Stimulated activated CD4-positive, alpha-beta T cell treated with anti-CD3 and anti-CD28 coated beads, Interleukin-2, amount 100 ng/mL, for 4 hours (primary cell): ENCODE measurements around the gene SLC25A45.
"Not testable (repeated sequence)": the region's sequence is repeated elsewhere in the genome, so short reads cannot be mapped to it uniquely, and the experiment has no call there.

Experiments used
- DNase-seq: peaks from one replicate; pipeline ENCODE4 v3.0.0-alpha.2; 2020; ENCODE audit warnings: low read depth

The SLC25A45 gene

DNA sequence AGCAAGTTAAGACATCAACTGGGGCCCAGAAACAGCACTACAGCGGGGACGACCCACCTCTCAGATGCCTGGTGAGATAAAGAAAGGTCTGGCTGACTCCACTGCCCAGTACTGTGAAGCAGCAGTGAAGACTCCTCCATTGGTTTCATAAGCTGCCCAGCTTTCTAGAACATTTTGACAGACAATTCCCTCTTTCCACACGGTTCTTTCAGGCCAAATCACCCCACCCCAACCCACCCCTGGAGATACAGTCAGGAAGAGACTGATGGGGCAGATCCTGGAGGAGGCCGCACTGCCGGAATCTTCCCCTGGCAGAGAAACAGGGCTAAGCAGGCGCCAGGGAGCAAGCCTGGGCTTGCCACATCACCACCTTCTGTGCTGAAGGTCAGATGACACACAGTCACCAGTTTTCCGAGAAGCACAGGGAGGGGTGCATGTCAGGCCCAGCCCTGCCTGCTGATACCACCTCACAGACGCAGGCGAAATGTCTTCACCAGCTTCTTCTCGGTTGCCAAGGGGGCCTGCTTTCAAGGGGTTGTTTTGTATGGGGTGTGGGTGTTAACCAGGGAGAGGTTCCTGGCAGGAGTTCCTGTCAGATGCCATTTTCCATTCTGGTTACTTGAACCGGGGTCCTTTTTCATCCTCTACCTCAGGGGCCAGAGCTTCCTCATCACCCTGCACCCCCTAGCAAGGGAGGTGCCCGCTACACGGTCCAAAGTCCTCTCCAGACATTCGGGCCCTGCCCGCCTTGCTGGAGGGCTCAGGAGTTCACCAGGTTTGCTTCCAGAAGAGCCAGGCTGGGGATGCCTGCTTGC lies 38.7 kb upstream of the SLC25A45 start:
- peak; percentile 86 for DNase-seq

DNA sequence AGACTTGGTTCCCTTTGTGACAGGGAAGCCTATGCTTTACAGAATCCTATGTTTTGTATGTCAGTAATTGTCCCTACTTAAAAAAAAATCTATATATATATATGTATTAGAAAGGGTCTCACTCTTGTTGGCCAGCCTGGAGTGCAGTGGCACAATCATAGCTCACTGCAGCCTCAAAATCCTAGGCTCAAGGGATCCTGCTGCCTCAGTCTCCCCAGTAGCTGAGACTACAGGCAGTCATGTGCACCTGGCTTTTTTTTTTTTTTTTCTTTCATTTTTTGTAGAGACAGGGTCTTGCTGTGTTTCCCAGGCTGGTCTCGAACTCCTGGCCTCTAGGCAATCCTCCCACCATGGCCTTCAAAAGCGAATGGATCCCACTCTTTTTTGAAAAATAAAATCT lies 38.1 kb upstream of the SLC25A45 start:
- DNase-seq, result no peak

DNA sequence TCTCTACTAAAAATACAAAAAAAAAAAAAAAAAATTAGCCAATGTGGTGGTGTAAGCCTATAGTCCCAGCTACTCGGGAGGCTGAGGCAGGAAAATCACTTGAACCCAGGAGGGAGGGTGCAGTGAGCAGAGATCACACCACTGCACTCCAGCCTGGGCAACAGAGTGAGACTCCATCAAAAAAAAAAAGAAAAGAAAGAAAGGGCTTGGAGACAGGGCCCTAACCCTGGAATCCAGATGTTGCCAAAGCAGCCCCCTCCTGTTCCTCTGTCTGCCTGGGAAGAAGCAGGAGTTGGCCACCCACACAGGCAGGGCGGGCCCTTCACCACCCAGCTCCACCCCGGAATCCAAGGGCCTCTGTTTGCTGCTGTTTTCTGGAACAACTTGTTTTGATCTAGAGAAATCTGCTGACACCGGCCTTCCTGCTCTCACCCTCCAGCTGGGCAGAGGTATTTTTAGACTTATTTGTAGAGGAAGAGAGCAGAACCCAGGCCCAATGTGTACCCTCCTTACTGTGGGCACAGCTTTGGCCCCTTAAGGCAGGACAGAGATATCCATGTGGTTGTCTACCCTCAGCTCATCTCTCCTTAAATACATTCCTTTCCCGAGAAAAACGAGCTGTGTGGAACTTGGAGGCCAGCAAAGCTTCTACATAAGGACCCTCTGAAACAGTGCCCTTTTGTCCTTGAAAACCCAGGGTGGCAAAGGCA lies 37.5 kb upstream of the SLC25A45 start:
- no peak for DNase-seq

DNA sequence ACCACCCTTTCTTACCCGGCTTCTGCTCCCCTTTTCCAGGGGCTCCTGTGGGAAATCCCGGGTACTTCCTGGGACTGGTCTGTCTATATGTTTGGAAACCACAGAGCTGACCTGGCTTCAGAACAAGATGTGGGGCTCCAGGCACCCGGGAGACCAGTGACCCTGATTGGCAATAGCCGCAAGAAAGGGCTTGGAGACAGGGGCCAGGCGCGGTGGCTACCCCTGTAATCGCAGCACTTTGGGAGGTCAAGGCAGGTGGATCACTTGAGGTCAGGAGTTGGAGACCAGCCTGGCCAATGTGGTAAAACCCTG lies 37.0 kb upstream of the SLC25A45 start:
- no peak for DNase-seq

DNA sequence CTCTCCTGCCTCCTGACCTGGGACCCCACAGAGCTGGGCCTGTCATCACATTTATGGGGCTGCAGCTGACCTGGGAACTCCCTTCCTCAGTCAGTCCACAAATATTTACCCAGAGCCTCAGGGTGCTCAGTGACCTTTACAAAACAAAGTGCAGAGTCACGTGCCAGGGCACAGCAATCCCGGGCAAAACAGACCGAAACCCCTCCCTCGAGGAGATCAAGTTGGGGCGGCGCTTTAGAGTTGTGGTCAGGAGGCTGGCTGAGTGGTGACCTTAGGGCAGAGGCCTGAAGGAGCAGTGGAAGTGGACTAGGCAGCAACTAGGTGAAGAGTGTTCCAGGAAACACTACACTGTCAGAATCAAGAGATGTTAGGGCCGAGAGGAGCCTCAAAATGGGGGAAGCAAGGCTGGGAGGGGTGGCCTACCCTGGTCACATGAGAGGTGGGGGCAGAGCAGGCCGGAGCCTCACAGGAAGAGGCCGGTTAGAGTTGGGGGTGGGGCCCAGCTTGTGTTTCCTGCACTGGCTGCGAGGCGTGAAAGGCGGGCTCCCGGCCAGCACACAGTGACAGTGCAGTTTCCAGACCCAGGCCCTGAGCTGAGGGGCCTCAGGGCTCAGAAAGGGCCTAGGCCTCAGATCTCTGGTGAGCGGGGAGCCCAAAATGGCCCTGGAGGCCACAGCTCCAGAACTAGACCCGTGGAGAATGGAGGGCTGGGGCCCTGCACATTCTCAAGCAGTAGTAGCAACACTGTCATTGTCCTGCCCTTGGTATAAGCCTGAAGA lies 36.4 kb upstream of the SLC25A45 start:
- DNase-seq, result peak; percentile 53

DNA sequence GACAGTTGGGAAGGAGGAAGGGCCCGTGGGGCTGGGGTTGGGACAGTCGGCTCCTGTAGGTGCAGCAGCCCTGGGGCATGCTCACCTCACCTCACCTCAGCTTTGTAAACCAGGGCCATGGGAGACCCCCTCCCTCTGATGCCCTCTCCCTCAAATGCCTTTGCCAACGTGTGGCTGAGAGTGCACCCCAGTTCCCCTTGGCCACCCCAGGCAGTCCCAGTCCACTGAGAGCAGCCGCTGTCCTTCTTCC lies 35.9 kb upstream of the SLC25A45 start:
- DNase-seq, result no peak

DNA sequence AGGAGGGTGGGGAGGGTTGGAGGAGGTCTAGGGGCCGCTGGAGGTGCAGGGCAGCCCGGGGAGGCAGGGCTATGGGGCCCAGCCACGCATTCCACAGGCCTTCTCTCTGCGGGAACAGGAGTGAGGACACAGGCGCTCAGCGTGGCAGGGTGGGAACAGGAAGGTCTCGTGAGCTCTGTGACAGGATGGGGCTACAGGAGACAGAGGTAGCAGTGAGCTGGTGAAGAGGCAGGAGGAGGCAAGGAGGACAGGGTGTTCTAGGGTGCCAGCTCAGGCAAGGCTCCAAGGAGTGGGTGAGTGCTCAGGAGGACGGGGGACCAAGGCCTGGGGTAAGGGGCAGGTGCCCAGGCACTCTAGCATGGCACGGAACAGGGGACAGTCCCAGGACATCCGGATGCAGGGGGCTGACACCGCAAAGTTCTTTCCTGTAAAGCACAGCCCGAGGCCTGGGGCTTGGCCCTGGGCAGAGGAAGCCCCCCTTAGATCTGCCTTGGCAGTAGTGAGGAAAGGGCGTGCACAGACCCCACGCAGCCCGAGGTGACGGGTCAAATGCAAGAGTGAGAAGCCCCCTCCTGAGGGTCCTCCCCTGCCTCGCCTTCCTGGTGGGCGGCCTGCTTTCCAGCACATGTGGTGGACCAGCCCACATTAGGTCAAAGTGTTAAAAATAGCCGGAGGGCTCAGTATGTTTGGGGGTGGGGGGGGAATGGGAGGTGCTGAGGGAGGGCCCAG lies 35.4 kb upstream of the SLC25A45 start:
- no peak for DNase-seq

DNA sequence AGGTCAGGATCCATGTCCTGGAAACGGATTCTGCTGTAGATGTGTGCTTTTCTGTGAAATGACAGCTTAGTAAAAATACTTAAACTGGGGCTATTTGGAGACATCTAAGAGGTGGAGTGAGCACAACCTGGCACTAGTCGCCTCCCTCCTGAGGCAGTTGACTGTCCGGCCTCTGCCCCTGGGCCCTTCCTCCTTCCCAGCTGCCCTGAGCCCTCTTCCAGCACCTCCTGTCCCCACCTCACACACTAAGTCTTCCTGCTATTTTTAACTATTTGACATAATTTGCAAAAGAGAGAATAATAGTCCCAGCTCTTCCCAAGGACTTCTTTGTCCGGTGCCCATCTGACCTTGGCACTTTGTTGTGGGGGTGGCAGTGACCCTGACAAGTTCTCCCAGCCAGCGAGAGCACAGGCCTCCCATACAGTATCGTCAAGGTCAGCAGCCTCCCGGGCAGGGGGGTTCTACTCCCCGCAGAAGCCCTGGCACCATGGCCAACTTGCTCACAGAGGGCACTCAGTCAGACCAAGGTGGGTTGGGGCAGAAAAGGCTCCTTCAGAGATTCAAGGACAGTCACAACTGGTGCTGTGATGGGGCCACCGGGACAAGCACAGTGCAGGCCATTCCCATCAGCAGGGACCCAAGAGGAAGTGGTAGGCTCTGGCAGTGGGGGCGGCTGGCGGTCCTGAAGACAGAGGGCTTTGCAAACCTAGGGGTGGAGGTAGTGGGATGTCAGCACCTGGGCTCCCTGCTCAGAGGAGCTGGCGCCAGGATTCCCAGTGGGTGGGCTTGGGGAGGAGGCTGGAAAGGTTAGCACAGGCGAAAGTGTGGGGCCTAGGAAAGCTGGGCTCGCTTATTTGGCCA lies 34.6 kb upstream of the SLC25A45 start:
- no peak for DNase-seq

DNA sequence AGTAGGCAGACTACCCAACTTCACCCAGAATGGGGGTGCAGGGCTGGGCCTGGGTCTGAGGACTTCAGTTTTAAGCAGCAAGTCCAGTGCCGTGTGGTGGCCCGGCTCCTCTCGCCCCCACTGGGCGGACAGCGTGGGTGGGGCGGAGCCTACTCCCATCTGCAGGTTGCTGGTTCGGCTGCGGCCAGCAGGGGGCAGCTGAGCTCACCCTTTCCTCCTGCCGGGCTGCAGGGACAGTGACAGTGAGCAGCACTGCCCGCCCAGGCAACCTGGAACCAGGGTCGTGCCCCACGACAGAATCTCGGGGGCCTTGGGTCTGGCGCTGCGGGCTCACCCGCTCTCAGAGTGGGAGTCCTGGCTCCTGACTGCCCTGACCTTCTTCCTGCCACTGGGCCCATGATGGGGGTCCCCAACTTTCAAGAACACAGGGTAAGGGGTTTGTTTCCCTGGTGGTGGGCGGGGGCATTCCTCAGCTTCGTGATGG lies 33.9 kb upstream of the SLC25A45 start:
- DNase-seq, result peak; percentile 87

DNA sequence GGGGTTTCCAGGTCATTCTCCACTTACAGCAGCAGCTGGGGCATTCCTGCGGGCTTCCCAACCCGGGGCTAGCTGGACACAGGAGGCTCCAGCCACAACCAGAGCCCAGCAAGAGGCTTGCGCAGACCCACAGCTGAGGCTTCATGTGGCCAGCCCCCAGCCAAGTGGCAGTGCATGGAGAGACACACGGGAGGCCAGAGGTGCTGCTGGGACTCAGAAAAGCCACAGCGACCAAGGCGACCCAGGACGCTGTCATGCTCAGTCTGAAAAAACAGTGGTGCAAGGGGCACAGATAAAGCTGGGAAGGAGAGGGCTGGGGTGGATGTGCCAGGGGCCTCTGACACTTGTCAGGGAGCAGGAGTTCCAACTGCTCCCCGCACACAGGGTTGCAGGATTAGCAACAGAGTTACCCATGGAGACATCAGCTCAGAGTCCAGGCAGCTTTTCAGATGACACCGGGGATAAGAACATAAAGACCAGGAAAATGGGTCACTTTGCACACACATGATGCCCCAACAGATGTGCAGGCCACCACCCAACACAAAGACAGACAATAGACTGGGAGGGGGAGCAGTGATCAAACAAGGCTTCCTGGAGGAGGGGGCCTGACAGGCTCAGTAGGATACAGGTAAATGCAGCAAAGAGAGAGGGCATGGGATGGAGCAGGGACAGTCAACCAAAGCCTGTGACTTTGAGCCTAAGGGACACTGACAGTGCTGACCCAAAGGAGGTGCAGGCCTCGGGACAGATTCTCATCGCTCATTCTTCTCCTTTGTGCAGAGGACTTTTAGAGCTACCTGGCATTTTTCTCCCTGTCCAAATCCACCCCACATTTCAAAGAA lies 33.3 kb upstream of the SLC25A45 start:
- DNase-seq, result no peak

DNA sequence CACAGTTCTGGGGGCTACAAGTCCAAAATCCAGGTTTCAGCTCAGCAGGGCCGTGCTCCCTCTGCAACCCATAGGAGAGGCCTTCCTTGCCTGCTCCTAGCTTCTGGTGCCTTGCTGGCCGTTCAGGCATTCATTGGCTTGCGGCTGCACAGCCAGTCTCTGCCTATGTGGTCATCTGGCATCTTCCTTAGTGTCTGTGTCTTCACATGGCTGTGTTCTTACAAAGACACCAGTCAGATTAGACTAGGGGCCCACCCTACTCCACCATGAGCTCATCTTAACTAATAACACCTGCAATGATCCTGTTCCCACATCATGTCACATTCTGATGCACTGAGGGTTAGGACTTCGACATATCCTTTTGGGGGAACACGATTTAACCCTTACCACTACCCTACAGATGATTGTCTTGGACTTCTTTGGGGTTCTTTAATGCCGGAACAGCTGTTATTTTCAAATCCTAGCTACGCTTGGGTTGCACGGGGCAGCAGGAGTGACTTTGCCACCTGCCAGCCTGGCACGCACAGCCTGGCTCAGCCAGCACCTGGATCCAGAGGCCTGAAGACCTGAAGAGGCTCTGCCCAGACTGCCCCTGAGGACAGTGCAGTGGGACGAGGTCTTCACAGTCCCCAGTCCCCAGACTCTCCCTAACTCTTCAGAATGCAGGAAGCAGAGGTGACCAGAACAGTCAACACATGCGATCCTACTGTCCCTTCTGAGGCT lies 32.5 kb upstream of the SLC25A45 start:
- no peak for DNase-seq

DNA sequence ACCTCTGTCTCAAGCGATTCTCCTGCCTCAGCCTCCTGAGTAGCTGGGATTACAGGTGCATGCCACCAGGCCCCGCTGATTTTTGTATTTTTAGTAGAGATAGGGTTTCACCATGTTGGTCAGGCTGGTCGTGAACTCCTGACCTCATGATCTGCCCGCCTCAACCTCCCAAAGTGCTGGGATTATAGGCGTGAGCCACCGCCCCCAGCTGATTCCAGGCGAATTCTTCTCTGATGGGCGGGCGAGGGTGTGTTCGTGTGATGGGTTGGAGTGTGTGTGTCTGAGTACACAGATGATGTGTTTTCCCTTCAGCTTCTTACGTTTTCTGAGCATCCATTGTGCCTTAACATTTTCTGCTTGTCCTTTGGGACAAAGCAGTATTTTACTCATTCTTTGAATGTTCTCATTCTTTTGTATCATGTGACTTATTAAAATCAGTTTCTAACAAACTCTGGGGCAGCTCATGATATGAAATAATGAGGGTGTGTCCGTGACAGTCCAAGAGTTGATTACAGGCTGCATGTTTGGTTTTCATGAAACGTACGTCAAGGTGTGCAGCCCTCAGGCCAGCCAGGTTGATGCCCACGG lies 30.7 kb upstream of the SLC25A45 start:
- not testable (repeated sequence) for DNase-seq

DNA sequence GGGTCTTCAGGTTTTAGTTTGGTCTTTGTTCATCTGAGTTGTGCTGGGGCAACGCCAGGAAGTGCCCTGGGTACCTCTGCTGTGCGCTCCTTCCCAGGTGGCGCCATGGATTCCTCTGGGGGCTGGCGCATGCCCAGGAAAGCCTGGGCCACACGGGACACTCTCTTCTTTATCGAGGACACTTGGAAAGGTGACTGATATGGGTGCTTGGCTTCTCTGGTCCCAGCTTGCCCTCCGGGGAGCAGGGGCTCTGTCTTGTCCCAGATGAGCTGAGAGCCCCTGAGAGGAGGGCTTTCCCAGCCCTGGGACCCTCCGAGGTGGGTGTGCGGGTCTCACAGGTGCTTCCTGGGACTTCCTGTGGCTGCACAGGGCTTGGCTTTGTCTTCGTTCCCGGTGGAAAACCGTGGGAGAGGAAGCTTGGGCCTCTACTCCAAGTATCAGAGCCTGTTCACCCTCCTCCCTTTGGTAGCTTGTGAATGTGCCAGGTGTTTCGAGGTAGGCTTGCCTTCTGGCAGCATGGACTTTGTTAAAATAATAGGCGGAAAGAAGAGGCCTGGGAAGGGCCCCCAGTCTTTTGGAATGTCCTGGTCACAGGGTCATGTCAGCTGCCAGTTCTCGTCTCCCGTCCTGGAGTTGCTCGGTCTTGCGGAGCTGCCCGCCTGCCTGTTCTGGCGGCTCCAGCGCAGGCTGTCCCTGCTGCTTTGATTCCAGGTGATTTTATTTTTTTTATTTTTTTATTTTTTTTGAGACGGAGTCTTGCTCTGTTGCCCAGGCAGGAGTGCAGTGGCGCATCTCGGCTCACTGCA lies 30.0 kb upstream of the SLC25A45 start:
- no peak for DNase-seq

DNA sequence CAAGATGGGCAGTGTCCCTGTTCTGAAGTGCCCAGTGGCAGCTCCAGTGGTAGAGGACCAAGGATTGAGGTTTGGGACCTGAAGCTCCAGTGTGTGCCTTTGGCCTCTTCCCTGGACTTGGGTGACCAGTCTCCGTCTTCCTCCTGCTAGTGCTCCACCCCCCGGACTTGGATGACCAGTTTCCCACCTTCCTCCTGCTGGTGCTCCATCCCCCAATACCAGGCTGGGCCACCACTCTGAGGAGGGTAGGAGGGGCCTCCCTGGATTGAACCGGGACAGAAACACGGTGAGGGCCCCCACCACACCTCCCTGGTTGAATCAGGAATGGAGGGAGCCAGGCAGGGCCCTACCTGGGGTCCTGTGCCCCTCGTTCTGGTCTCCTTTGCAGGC lies 29.2 kb upstream of the SLC25A45 start:
- DNase-seq, result no peak

DNA sequence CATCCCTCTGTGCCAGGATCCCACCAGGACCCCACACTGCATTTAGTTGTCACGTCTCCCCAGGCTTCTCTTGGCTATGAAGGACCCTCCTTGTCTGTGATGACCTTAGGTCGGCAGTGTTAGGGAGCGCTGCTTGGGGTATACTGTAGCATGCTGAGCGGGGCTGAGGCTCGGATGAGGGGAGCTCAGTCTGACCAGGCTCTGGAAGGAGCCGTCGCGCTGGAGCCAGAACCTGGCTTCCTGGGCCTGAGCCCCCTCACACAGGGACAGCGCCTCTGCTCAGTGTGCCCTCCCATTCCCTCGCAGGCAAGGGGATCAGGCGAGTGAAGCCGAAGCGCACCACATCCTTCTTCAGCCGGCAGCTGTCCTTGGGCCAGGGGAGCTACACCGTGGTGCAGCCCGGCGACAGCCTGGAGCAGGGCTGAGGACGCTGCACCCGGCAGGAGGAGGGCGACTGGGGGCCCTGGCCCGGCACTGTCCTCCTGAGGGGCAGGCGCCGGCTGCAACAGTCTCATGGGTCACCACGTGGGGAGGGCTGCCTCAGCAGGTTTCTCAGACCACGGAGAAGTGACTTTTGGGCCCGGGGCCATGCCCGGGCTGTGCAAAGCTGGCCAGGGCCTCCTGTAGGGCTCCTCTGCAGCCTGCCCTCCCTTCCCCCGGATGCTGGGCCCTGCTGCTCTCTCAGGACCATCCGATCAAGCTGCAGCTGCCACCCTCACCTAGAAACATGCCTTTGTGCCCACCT lies 28.7 kb upstream of the SLC25A45 start:
- DNase-seq, result no peak

DNA sequence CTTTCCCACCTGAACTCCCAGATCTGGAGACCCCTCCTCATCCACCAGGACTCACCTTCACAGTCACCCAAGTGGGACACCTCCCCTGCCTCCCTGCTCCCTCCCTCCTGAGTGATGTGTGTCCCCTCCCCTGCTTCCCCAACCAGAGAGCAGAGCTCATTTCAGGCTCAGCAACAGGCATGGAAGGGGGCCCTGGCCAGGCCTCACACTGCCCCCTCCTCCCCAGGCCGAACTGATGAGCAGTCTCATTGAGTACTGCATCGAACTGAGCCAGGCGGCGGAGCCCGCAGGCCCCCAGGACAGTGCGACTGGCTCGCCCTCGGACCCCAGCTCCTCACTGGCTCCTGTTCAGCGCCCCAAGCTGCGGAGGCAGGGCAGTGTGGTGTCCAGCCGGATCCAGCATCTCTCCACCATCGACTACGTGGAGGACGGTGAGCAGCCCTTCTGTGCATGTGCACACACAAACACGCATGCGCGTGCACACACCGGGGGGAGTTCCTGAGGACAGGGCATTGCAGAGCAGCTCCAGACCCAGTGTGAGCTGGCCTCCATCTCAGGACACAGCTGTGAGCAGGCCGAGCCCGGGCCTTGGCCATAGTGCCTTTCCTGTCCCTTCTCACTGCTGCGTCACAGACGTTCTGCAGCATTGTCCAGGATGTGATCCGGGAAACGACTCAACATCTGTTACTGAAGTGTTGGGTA lies 22.3 kb upstream of the SLC25A45 start:
- DNase-seq, result no peak

DNA sequence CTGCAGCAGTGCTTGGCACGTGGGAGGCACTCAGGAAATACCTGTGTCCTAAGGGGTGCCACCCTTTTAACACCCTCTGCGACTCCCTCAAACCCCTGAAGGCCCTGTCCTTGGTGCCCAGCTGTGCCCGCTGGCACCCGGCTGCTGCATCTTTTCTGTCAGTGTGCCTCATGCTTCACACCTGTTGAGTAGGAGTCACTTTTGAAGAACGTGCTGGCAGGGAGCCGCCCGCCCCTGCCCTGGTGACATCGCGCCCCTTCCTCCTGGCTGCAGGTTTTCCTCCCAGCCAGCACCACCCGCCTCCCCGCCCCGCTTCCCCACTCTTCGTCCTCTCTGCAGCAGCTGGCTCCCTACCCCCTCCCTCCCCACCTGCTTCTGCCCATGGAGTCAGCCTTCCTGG lies 21.8 kb upstream of the SLC25A45 start:
- no peak for DNase-seq
